Stomach (tissue), 9 donors: ENCODE results near the gene SH3GL1. TPM values are rescaled to one million over a fixed set of nuclear protein-coding genes. Genes with fewer than 3 reads are reported as not detected.
A peak's percentile ranks its signal among the peaks of the same experiment; 100 is the strongest.

Source experiments
- DNase-seq, 2 donors: peaks; one replicate each; pipeline versions ENCODE4 v3.0.0 to v3.0.0-alpha.2; 2013 to 2019
- H3K27ac ChIP-seq, 5 donors: fragments of 200-600 bp in 4 of 5; sonication (generic) in 4 of 5; one replicate each; pipeline ENCODE4 v1.5.1; 2013 to 2019; ENCODE audit warnings: mild to moderate bottlenecking in 1 of 5, moderate library complexity in 1 of 5
- H3K27me3 ChIP-seq, 3 donors: fragments of 200-600 bp; sonication (generic); one replicate each; pipeline ENCODE4 v1.5.1; 2017 to 2019; ENCODE audit warnings: mixed run types in 1 of 3
- H3K36me3 ChIP-seq, 4 donors: fragments of 200-600 bp; sonication (generic); 1 replicate in 3 of 4; 2 replicates in 1 of 4; pipeline ENCODE4 v1.5.1; 2016 to 2019
- H3K4me1 ChIP-seq, 4 donors: fragments of 200-600 bp; sonication (generic); one replicate each; pipeline ENCODE4 v1.5.1; 2016 to 2019
- H3K4me3 ChIP-seq, 4 donors: fragments of 200-600 bp; sonication (generic) in 3 of 4; one replicate each; pipeline ENCODE4 v1.5.1; 2016 to 2019; ENCODE audit warnings: mild to moderate bottlenecking in 1 of 4
- H3K9me3 ChIP-seq, 4 donors: fragments of 200-600 bp; sonication (generic); one replicate each; pipeline ENCODE4 v1.5.1; 2016 to 2019
- CTCF ChIP-seq, 7 experiments: fragments of 450-650 bp in 4 of 7; fragments of 200-600 bp in 3 of 7; sonication (generic) in 3 of 7; IDR thresholded peaks; one replicate each; pipeline ENCODE4 v1.5.1; 2016 to 2019; ENCODE audit warnings: antibody characterized with exemption in 7 of 7, control low read depth in 2 of 7, mild to moderate bottlenecking in 1 of 7
- EP300 ChIP-seq: sonication (generic); formaldehyde crosslinking; IDR thresholded peaks from one replicate; pipeline ENCODE4 v1.6.1; 2017; ENCODE audit warnings: antibody characterized with exemption
- POLR2A ChIP-seq, 4 donors: fragments of 450-650 bp; IDR thresholded peaks; one replicate each; pipeline ENCODE4 v1.6.1; 2016; ENCODE audit warnings: antibody characterized with exemption in 4 of 4, control low read depth in 2 of 4, mild to moderate bottlenecking in 1 of 4, moderate library complexity in 1 of 4
- POLR2AphosphoS5 ChIP-seq, 3 donors: sonication (generic); formaldehyde crosslinking; IDR thresholded peaks; one replicate each; pipeline ENCODE4 v1.6.1; 2016; ENCODE audit warnings: antibody characterized with exemption in 3 of 3
- WGBS, 5 donors: extraction: QIAGEN DNeasy Blood & Tissue Kit in 3 of 5; methylation state at CpG; one replicate each; pipeline versions ENCODE4 v1.1.5 to v1.1.7; 2013 to 2018; 5-methylcytosine and 5-hydroxymethylcytosine counted together
- intact Hi-C: fragments of 100-400 bp; cut with DNase I; formaldehyde crosslinking; loops from one replicate; pipeline ENCODE4 v1.15.1; 2023; ENCODE audit warnings: low total_unique reads
- polyA plus RNA-seq, 3 donors: library from polyadenylated mRNA; stranded (reverse); fragments of 200-250 nt; gene quantifications; one replicate each; pipeline ENCODE4 v1.2.3, GENCODE V29; 2013
- total RNA-seq, 5 donors: library from RNA; depleted of rRNA; stranded (reverse); fragments of >200 nt; gene quantifications; one replicate each; pipeline versions ENCODE4 v1.1.0 to v1.2.3, GENCODE V29; 2014 to 2016
- donor health status: healthy with polysubstance abuse.
- donor health status: Bipolar disorder and iron deficiency.
- donor health status: healthy.

SH3GL1 gene
- total and polyA plus RNA-seq, 8 donors, result 14.8 to 111 (median 36.9) TPM

- Histone ChIP-seq H3K36me3 (peaks cover 0 to 21% (median 7%) of the 10 kb centered on the region in 4 donors), H3K4me1 (peaks cover 67 to 90% (median 78%) of the 10 kb centered on the region in 4 donors), H3K9me3 (no peaks in the 10 kb centered on the region), H3K27me3 (no peaks in the 10 kb centered on the region), H3K4me3 (peak overlapping the region in 1 of 4 donors; percentile 4), H3K27ac (peak overlapping the region; percentile 39 to 76 (median 67))
- DNase-seq, result peak; percentile 74 to 82
- intact Hi-C loops, result no loop called here
- no peak for TF ChIP-seq EP300
- peak in 1 of 3 donors; percentile 80 for TF ChIP-seq POLR2AphosphoS5 (IDR thresholded peaks at IDR 0.05)
- TF ChIP-seq CTCF (IDR thresholded peaks at IDR 0.05), result no peak
- no peak for TF ChIP-seq POLR2A (IDR thresholded peaks at IDR 0.05)
- 36 to 54% (median 43%) methylated on average over 19 to 20 of the region's 20 CpGs for WGBS, 5 donors
Measured at GRCh38 chr19:4379383-4380253, 20.7 kb downstream of the SH3GL1 start.

GRCh38 chr19:4378886-4379285 lies 21.5 kb downstream of the SH3GL1 start:
- Histone ChIP-seq H3K9me3 (no peaks in the 10 kb centered on the region), H3K4me3 (no peak overlapping the region), H3K27me3 (no peaks in the 10 kb centered on the region), H3K36me3 (peaks cover 0 to 14% (median 3%) of the 10 kb centered on the region in 4 donors), H3K27ac (peak overlapping the region in 4 of 5 donors; percentile 20 to 76 (median 68)), H3K4me1 (peaks cover 68 to 90% (median 79%) of the 10 kb centered on the region in 4 donors)
- intact Hi-C loops, result no loop called here
- 85 to 95% (median 89%) methylated on average over 6 to 11 of the region's 11 CpGs for WGBS, 5 donors
- peak in 1 of 2 donors; percentile 17 for DNase-seq
- no peak for TF ChIP-seq POLR2AphosphoS5 (IDR thresholded peaks at IDR 0.05)
- no peak for TF ChIP-seq POLR2A (IDR thresholded peaks at IDR 0.05)
- no peak for TF ChIP-seq EP300
- TF ChIP-seq CTCF (IDR thresholded peaks at IDR 0.05), result no peak

GRCh38 chr19:4376991-4377781 lies 23.2 kb downstream of the SH3GL1 start:
- H3K4me3 ChIP-seq, result no peak overlapping the region
- H3K27me3 ChIP-seq, result no peaks in the 10 kb centered on the region
- peaks cover 0 to 8% (median 0%) of the 10 kb centered on the region in 4 donors for H3K36me3 ChIP-seq
- H3K4me1 ChIP-seq, result peaks cover 78 to 91% (median 86%) of the 10 kb centered on the region in 4 donors
- intact Hi-C loops, result no loop called here
- TF ChIP-seq CTCF (IDR thresholded peaks at IDR 0.05) (no peak), POLR2A (IDR thresholded peaks at IDR 0.05) (no peak), EP300 (no peak), POLR2AphosphoS5 (IDR thresholded peaks at IDR 0.05) (peak in 1 of 3 donors; percentile 25)
- WGBS, 5 donors, result 46 to 65% (median 56%) methylated on average over 10 to 23 of the region's 23 CpGs
- peak; percentile 27 to 72 for DNase-seq
- peak overlapping the region; percentile 41 to 89 (median 87) for H3K27ac ChIP-seq
- H3K9me3 ChIP-seq, result no peaks in the 10 kb centered on the region

- Histone ChIP-seq H3K4me1 (peaks cover 78 to 97% (median 92%) of the 10 kb centered on the region in 4 donors), H3K27me3 (no peaks in the 10 kb centered on the region), H3K9me3 (no peaks in the 10 kb centered on the region), H3K36me3 (peaks cover 0 to 8% (median 0%) of the 10 kb centered on the region in 4 donors), H3K4me3 (no peak overlapping the region), H3K27ac (peak overlapping the region in 4 of 5 donors; percentile 87 to 89 (median 88))
- WGBS, 5 donors, result 63 to 83% (median 81%) methylated on average over 7 to 10 of the region's 10 CpGs
- intact Hi-C loops, result no loop called here
- peak in 1 of 2 donors; percentile 9 for DNase-seq
- no peak for TF ChIP-seq POLR2A (IDR thresholded peaks at IDR 0.05)
- no peak for TF ChIP-seq EP300
- no peak for TF ChIP-seq CTCF (IDR thresholded peaks at IDR 0.05)
- TF ChIP-seq POLR2AphosphoS5 (IDR thresholded peaks at IDR 0.05), result no peak
Measured at GRCh38 chr19:4376671-4376990, 23.7 kb downstream of the SH3GL1 start.
